Parathyroid adenoma (tissue), 2 donors: ENCODE results near the gene LRRC47.

ENCODE experiments used
- H2AFZ ChIP-seq: fragments of 300-600 bp; sonication (generic); one replicate; pipeline ENCODE4 v1.7.0; 2017; ENCODE audit warnings: antibody characterized with exemption, mild to moderate bottlenecking
- H3K27ac ChIP-seq: fragments of 300-600 bp; sonication (generic); one replicate; pipeline ENCODE4 v1.7.0; 2017
- H3K27me3 ChIP-seq: fragments of 300-600 bp; sonication (generic); one replicate; pipeline ENCODE4 v1.7.0; 2017; ENCODE audit warnings: low read length; ENCODE audit not compliant: control insufficient read depth, insufficient read depth
- H3K36me3 ChIP-seq: fragments of 300-600 bp; sonication (generic); one replicate; pipeline ENCODE4 v1.7.0; 2017; ENCODE audit warnings: low read length; ENCODE audit not compliant: control insufficient read depth, insufficient read depth
- H3K4me1 ChIP-seq: fragments of 300-600 bp; sonication (generic); one replicate; pipeline ENCODE4 v1.7.0; 2017; ENCODE audit warnings: control low read depth
- H3K4me2 ChIP-seq: fragments of 300-600 bp; sonication (generic); one replicate; pipeline ENCODE4 v1.7.0; 2017; ENCODE audit warnings: low read length
- H3K4me3 ChIP-seq: fragments of 300-600 bp; sonication (generic); one replicate; pipeline ENCODE4 v1.7.0; 2017; ENCODE audit warnings: low read depth, low read length
- H3K79me2 ChIP-seq: fragments of 300-600 bp; sonication (generic); one replicate; pipeline ENCODE4 v1.7.0; 2017; ENCODE audit warnings: control low read depth
- H3K9ac ChIP-seq: fragments of 300-600 bp; sonication (generic); one replicate; pipeline ENCODE4 v1.7.0; 2017; ENCODE audit warnings: mild to moderate bottlenecking
- H3K9me3 ChIP-seq: fragments of 300-600 bp; sonication (generic); one replicate; pipeline ENCODE4 v1.7.0; 2017; ENCODE audit warnings: low read length; ENCODE audit not compliant: control insufficient read depth
- TF ChIP-seq, protein P1 (sequence below): fragments of 300-600 bp; sonication (generic); IDR thresholded peaks from one replicate; pipeline ENCODE4 v1.7.0; 2017; ENCODE audit warnings: antibody characterized with exemption, mild to moderate bottlenecking
- donor health status: primary hyperparathyroidism.

The LRRC47 gene

DNA sequence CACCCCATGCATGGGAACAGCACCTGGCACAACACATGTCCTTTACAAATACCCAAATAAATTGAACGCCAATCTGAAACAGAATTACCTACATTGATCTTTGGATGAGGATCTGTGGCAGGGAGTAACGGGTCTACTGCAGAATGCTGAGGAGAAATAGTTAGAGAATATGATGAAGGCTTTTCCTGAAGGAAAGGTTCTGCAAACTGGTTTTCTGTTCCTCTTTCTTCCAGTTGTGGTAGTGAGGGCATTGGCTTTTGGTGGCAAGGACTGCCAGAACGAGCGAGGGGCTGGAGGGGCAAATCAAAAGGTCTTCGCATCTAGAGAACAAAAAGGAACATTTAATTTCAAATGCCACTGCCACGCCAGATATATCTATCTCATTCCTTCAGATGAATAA lies 40.9 kb upstream of the LRRC47 start:
- Histone ChIP-seq H3K36me3 (no peaks in the 10 kb centered on the region), H3K79me2 (no peaks in the 10 kb centered on the region), H3K9ac (no peak overlapping the region), H3K4me1 (no peaks in the 10 kb centered on the region), H3K9me3 (no peaks in the 10 kb centered on the region), H3K27ac (no peak overlapping the region), H2AFZ (no peak overlapping the region), H3K4me2 (no peak overlapping the region), H3K27me3 (no peaks in the 10 kb centered on the region), H3K4me3 (no peak overlapping the region)
- TF ChIP-seq, protein P1, sequence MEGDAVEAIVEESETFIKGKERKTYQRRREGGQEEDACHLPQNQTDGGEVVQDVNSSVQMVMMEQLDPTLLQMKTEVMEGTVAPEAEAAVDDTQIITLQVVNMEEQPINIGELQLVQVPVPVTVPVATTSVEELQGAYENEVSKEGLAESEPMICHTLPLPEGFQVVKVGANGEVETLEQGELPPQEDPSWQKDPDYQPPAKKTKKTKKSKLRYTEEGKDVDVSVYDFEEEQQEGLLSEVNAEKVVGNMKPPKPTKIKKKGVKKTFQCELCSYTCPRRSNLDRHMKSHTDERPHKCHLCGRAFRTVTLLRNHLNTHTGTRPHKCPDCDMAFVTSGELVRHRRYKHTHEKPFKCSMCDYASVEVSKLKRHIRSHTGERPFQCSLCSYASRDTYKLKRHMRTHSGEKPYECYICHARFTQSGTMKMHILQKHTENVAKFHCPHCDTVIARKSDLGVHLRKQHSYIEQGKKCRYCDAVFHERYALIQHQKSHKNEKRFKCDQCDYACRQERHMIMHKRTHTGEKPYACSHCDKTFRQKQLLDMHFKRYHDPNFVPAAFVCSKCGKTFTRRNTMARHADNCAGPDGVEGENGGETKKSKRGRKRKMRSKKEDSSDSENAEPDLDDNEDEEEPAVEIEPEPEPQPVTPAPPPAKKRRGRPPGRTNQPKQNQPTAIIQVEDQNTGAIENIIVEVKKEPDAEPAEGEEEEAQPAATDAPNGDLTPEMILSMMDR = no peak

DNA sequence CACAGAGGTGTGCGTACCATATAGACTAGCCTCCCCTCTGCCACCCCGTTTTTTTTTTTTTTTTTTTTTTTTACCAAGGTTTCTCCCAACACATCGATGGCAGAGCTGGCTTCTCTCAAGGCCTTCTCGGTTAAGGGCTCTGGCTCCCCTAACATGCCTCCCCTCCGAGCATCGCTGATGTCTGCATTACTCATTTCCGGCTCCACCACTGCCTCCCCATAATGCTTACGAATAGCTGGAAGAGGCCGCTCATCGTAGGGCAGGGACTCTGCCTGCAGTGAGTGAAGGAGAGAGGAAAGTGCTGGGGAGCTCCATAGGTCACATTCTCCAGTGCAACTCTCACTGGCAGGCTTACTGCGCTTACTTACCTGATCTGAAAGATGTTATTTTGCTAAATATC lies 40.1 kb upstream of the LRRC47 start:
- H3K36me3 ChIP-seq = no peaks in the 10 kb centered on the region
- no peak overlapping the region for H2AFZ ChIP-seq
- H3K4me3 ChIP-seq = no peak overlapping the region
- H3K4me2 ChIP-seq = no peak overlapping the region
- no peaks in the 10 kb centered on the region for H3K79me2 ChIP-seq
- H3K27ac ChIP-seq = no peak overlapping the region
- H3K9me3 ChIP-seq = no peaks in the 10 kb centered on the region
- H3K9ac ChIP-seq = no peak overlapping the region
- TF ChIP-seq, protein P1 = no peak
- H3K4me1 ChIP-seq = no peaks in the 10 kb centered on the region
- no peaks in the 10 kb centered on the region for H3K27me3 ChIP-seq

DNA sequence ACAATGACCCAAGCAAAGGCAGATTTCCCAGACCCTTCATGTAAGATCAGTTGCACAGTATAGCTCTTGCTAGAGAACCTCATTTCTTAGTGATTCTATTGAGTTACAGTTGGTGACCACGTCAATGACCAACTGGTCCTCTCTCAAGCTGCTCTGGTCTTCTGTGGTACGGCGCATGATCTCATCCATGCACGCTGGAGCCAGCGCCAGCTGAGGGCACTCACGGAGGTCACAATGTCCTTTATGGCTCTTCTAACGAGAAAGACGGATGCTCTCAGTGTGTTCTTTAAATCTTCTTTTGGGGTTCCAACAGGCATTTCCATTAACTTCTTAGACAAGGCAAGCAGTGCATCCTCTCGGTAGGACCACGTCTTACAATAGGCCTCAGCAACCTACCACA lies 38.4 kb upstream of the LRRC47 start:
- no peaks in the 10 kb centered on the region for H3K36me3 ChIP-seq
- no peak overlapping the region for H2AFZ ChIP-seq
- H3K27ac ChIP-seq = no peak overlapping the region
- no peaks in the 10 kb centered on the region for H3K27me3 ChIP-seq
- no peak overlapping the region for H3K4me2 ChIP-seq
- no peaks in the 10 kb centered on the region for H3K79me2 ChIP-seq
- H3K4me3 ChIP-seq = no peak overlapping the region
- no peak overlapping the region for H3K9ac ChIP-seq
- TF ChIP-seq, protein P1 = no peak
- H3K4me1 ChIP-seq = no peaks in the 10 kb centered on the region
- H3K9me3 ChIP-seq = no peaks in the 10 kb centered on the region

DNA sequence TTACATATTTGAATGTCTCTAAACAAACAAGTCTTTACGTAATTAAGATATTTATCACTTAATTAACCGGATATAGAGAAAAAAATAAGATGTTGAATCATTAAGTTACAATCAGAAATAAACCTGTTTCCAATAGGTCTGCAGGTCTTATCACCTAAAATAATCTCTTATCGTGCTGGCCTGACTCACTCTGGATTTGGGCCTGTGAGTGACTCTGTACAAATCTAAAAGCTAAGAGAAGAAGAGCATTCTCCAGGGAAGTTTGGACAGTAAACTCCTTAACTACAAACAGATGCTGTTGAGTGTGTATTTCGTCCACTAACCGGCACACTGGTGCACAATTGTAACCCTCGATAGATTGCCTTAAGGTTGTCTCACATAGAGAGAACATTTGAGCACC lies 35.4 kb upstream of the LRRC47 start:
- Histone ChIP-seq H3K27ac (no peak overlapping the region), H3K27me3 (no peaks in the 10 kb centered on the region), H2AFZ (no peak overlapping the region), H3K9me3 (no peaks in the 10 kb centered on the region), H3K79me2 (no peaks in the 10 kb centered on the region), H3K4me3 (no peak overlapping the region), H3K4me2 (no peak overlapping the region), H3K9ac (no peak overlapping the region), H3K36me3 (no peaks in the 10 kb centered on the region), H3K4me1 (no peaks in the 10 kb centered on the region)
- TF ChIP-seq, protein P1 = no peak

DNA sequence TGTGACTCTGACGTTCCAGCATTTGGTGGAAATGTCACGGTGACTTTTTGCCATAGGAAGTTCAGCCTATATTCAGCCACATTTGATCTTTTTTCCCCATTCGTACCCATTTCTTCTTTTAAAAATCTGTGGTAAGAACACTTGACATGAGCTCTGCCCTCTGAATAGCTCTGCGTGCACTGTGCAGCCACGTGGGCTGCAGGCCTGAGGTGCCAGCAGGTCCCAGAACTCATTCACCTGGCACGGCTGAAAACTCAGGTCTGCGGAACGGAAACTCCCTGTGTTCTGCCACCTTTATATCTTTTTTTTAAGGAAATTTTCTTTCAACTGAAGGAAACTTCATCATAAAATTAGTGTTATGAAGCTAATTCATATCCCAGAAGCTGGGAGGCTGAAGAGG lies 32.1 kb upstream of the LRRC47 start:
- Histone ChIP-seq H3K27ac (no peak overlapping the region), H3K9ac (no peak overlapping the region), H2AFZ (no peak overlapping the region), H3K9me3 (no peaks in the 10 kb centered on the region), H3K4me3 (no peak overlapping the region), H3K4me1 (no peaks in the 10 kb centered on the region), H3K27me3 (no peaks in the 10 kb centered on the region), H3K79me2 (no peaks in the 10 kb centered on the region), H3K4me2 (no peak overlapping the region), H3K36me3 (no peaks in the 10 kb centered on the region)
- TF ChIP-seq, protein P1 = no peak
